HepG2 (cell line): Measurements from ENCODE around the gene C2orf15. TPM values are rescaled to one million over a fixed set of nuclear protein-coding genes. Genes with fewer than 3 reads are reported as not detected.
A peak's percentile ranks its signal among the peaks of the same experiment; 100 is the strongest.

ENCODE experiments used
- ARNT ChIP-seq: fragments of 450-650 bp; IDR thresholded peaks from 2 replicates; pipeline ENCODE4 v1.6.1; 2017
- BORCS8-MEF2B ChIP-seq: sonication (generic); formaldehyde crosslinking; IDR thresholded peaks from 2 replicates; pipeline ENCODE4 v1.8.0; 2022; ENCODE audit warnings: mild to moderate bottlenecking, missing genetic modification reagents
- ELF1 ChIP-seq: sonication (generic); formaldehyde crosslinking; IDR thresholded peaks from 2 replicates; pipeline ENCODE4 v1.4.0; 2020; ENCODE audit warnings: missing genetic modification reagents
- FOXO4 ChIP-seq: sonication (generic); formaldehyde crosslinking; conservative IDR thresholded peaks from 2 replicates; pipeline ENCODE4 v1.8.1; 2023; ENCODE audit warnings: missing genetic modification reagents
- GABPB1 ChIP-seq: IDR thresholded peaks from 2 replicates; pipeline ENCODE4 v1.6.1; 2016; ENCODE audit warnings: mild to moderate bottlenecking, missing genetic modification reagents, moderate library complexity, missing compliant biosample characterization
- HMGXB4 ChIP-seq, 2 experiments: sonication (generic) in 1 of 2; formaldehyde crosslinking in 1 of 2; IDR thresholded peaks; 2 replicates each; pipeline versions ENCODE4 v1.4.0 to v1.6.1; 2018 to 2020; ENCODE audit warnings: missing genetic modification reagents in 2 of 2, borderline replicate concordance in 1 of 2, low read depth in 1 of 2, mild to moderate bottlenecking in 1 of 2, missing biosample characterization in 1 of 2
- HOXA9 ChIP-seq: sonication (generic); formaldehyde crosslinking; IDR thresholded peaks from 2 replicates; pipeline ENCODE4 v1.8.1; 2022; ENCODE audit warnings: missing genetic modification reagents, mild to moderate bottlenecking, moderate library complexity, borderline replicate concordance
- JUNB ChIP-seq: sonication (generic); formaldehyde crosslinking; IDR thresholded peaks from 2 replicates; pipeline ENCODE4 v1.8.0; 2022; ENCODE audit warnings: missing genetic modification reagents, mild to moderate bottlenecking, borderline replicate concordance
- KIAA2018 ChIP-seq: sonication (generic); formaldehyde crosslinking; IDR thresholded peaks from 2 replicates; pipeline ENCODE4 v1.5.0; 2020; ENCODE audit warnings: mild to moderate bottlenecking, missing genetic modification reagents, borderline replicate concordance
- NR1H2 ChIP-seq: sonication (generic); formaldehyde crosslinking; IDR thresholded peaks from 2 replicates; pipeline ENCODE4 v1.8.1; 2022; ENCODE audit warnings: low read depth, missing genetic modification reagents, borderline replicate concordance
- ONECUT2 ChIP-seq: sonication (generic); formaldehyde crosslinking; IDR thresholded peaks from 2 replicates; pipeline ENCODE4 v1.4.0; 2020; ENCODE audit warnings: missing genetic modification reagents
- STAG1 ChIP-seq: sonication (generic); formaldehyde crosslinking; IDR thresholded peaks from 2 replicates; pipeline ENCODE4 v1.4.0; 2020; ENCODE audit warnings: missing genetic modification reagents
- TCF7L2 ChIP-seq: IDR thresholded peaks from 2 replicates; pipeline ENCODE4 v1.6.1; 2011; ENCODE audit warnings: mild to moderate bottlenecking, low read depth, low read length, moderate library complexity
- THYN1 ChIP-seq: sonication (generic); formaldehyde crosslinking; IDR thresholded peaks from 2 replicates; pipeline ENCODE4 v1.8.1; 2023; ENCODE audit warnings: low read depth, mild to moderate bottlenecking, moderate library complexity, missing genetic modification reagents, borderline replicate concordance
- ZIK1 ChIP-seq: sonication (generic); formaldehyde crosslinking; IDR thresholded peaks from 2 replicates; pipeline ENCODE4 v1.5.0; 2020; ENCODE audit warnings: mild to moderate bottlenecking, low read depth, missing genetic modification reagents, borderline replicate concordance
- ZNF124 ChIP-seq: sonication (generic); formaldehyde crosslinking; IDR thresholded peaks from 2 replicates; pipeline ENCODE4 v1.4.0; 2020; ENCODE audit warnings: missing genetic modification reagents
- ZNF224 ChIP-seq: sonication (generic); formaldehyde crosslinking; IDR thresholded peaks from 2 replicates; pipeline ENCODE4 v1.5.0; 2020; ENCODE audit warnings: mild to moderate bottlenecking, missing genetic modification reagents
- ZNF549 ChIP-seq: sonication (generic); formaldehyde crosslinking; IDR thresholded peaks from 2 replicates; pipeline ENCODE4 v1.5.0; 2020; ENCODE audit warnings: missing genetic modification reagents
- polyA plus RNA-seq, 8 experiments: library from polyadenylated mRNA; depleted of rRNA in 3 of 8; stranded (reverse) in 7 of 8; unstranded in 1 of 8; fragments of >200 nt; fragmentation: Illumina TruSeq in 4 of 8; extraction: Trizol in 4 of 8; gene quantifications; 2 replicates each; pipeline versions ENCODE4 v1.2.1 to v1.2.3, GENCODE V29; 2011 to 2016; ENCODE audit warnings: low read depth in 4 of 8, missing spikeins in 1 of 8, mixed read lengths in 1 of 8; ENCODE audit not compliant: insufficient read depth in 1 of 8
- total RNA-seq, 5 experiments: library from RNA; depleted of rRNA; stranded (reverse); fragments of >200 nt; fragmentation: Illumina TruSeq; extraction: Trizol; gene quantifications; 2 replicates each; pipeline ENCODE4 v1.2.3, GENCODE V29; 2016; ENCODE audit warnings: low read depth in 1 of 5

C2orf15 gene
- total and polyA plus RNA-seq, 2 of the 13 experiments (the other 11 are each of a cell fraction or from before 2014, with no cell fraction given), result 5.5 to 8.3 TPM

- TF ChIP-seq ZNF224 (CRISPR knock-in tag) (peak; percentile 90; the same call in 1 of the 2 replicates), GABPB1 (peak; percentile 97), HOXA9 (no peak), HMGXB4 (CRISPR knock-in tag; IDR thresholded peaks at IDR 0.05; ENCODE audit: borderline replicate concordance in 1 of 2, low read depth in 1 of 2) (peak; percentile 96 to 98), KIAA2018 (peak; percentile 41; the same call in 1 of the 2 replicates), BORCS8-MEF2B (CRISPR knock-in tag) (peak; percentile 87), TCF7L2 (no peak), ONECUT2 (CRISPR knock-in tag) (no peak; the same call in 1 of the 2 replicates), ARNT (no peak), NR1H2 (CRISPR knock-in tag) (no peak), ZIK1 (CRISPR knock-in tag) (peak; percentile 88), JUNB (CRISPR knock-in tag) (no peak), STAG1 (CRISPR knock-in tag) (peak; percentile 23), FOXO4 (CRISPR knock-in tag) (no peak), THYN1 (CRISPR knock-in tag) (no peak; the same call in 1 of the 2 replicates), ELF1 (CRISPR knock-in tag) (peak; percentile 99), ZNF124 (CRISPR knock-in tag) (peak; percentile 94; the same call in 1 of the 2 replicates), ZNF549 (CRISPR knock-in tag) (no peak)
Observed at GRCh38 chr2:99180755-99181623, 39.5 kb downstream of the C2orf15 start, which contains the start of the genes MITD1 and MRPL30 (continued).
